Panc1 (cell line): ENCODE results near the gene ASAP2. TPM values are rescaled to one million over a fixed set of nuclear protein-coding genes. Genes with fewer than 3 reads are reported as not detected.

ENCODE experiments used
- ATAC-seq: fragments of 200-7000 bp; cut with Tn5 transposase; 2 replicates; pipeline ENCODE4 v1.9.1; 2020; ENCODE audit warnings: mild to moderate bottlenecking, moderate library complexity
- BruUV-seq: library from RNA; stranded (reverse); fragments of 400-500 nt; replicated peaks from 2 replicates; lab custom pipeline; 2021; lab: Mats Ljungman, UMichigan
- CTCF ChIA-PET: fragments of 300-600 bp; sonication (Branson Sonifier 250); formaldehyde crosslinking; loops from one replicate; lab custom pipeline; 2022; ENCODE audit warnings: antibody characterized with exemption; lab: Charles Lee
- POLR2A ChIA-PET: fragments of 300-600 bp; sonication (Branson Sonifier 250); formaldehyde crosslinking; loops from one replicate; lab custom pipeline; 2022; ENCODE audit warnings: antibody characterized with exemption; lab: Charles Lee
- DNase-seq: peaks from one replicate; pipeline ENCODE4 v3.0.0-alpha.2; 2010; ENCODE audit warnings: low read depth, low spot score
- H3K27ac ChIP-seq: 2 replicates; pipeline ENCODE4 v1.5.1; 2011; ENCODE audit warnings: mild to moderate bottlenecking, low read length, inconsistent platforms
- H3K27me3 ChIP-seq: fragments of 200-500 bp; sonication (Bioruptor generic); 2 replicates; pipeline ENCODE4 v1.6.0; 2014; ENCODE audit warnings: low read length, inconsistent platforms; ENCODE audit not compliant: control insufficient read depth, insufficient read depth
- H3K36me3 ChIP-seq: fragments of 200-500 bp; sonication (Bioruptor generic); 2 replicates; pipeline ENCODE4 v1.5.1; 2014; ENCODE audit warnings: inconsistent platforms, mild to moderate bottlenecking, low read length, moderate library complexity; ENCODE audit not compliant: control insufficient read depth, insufficient read depth
- H3K4me1 ChIP-seq: 2 replicates; pipeline ENCODE4 v1.5.1; 2011; ENCODE audit warnings: inconsistent platforms, mild to moderate bottlenecking, low read length, moderate library complexity; ENCODE audit not compliant: control insufficient read depth, insufficient read depth
- H3K4me3 ChIP-seq, 2 experiments: 2 replicates each; pipeline ENCODE4 v1.5.1; 2011 to 2012; ENCODE audit warnings: low read depth in 2 of 2, low read length in 2 of 2, mild to moderate bottlenecking in 2 of 2, inconsistent platforms in 1 of 2, moderate library complexity in 1 of 2
- H3K9me3 ChIP-seq: fragments of 200-500 bp; sonication (Bioruptor generic); 2 replicates; pipeline ENCODE4 v1.5.1; 2014; ENCODE audit warnings: low read depth, mild to moderate bottlenecking, inconsistent platforms, low read length, moderate library complexity; ENCODE audit not compliant: control insufficient read depth, insufficient read depth
- POLR2AphosphoS5 ChIP-seq: IDR thresholded peaks from 2 replicates; pipeline ENCODE4 v1.6.1; 2012; ENCODE audit warnings: mild to moderate bottlenecking, low read depth, low read length, moderate library complexity
- SIN3A ChIP-seq: IDR thresholded peaks from 2 replicates; pipeline ENCODE4 v1.6.1; 2012; ENCODE audit warnings: low read depth, mild to moderate bottlenecking, low read length, moderate library complexity, borderline replicate concordance; ENCODE audit not compliant: insufficient read depth
- TCF7L2 ChIP-seq: IDR thresholded peaks from 2 replicates; pipeline ENCODE4 v1.6.1; 2011; ENCODE audit warnings: mild to moderate bottlenecking, low read depth, low read length, inconsistent platforms
- in situ Hi-C: cut with HindIII; loops from 2 replicates; pipeline ENCODE4 v1.10.0; 2016; ENCODE audit warnings: low sequenced_read_pairs, low pct_unique_long_range_greater_than_20kb
- intact Hi-C: fragments of 100-400 bp; cut with micrococcal nuclease; formaldehyde crosslinking; loops from one replicate; pipeline ENCODE4 v1.10.0; 2022; ENCODE audit not compliant: unreplicated experiment
- total RNA-seq: library from RNA; stranded (reverse); gene quantifications from one replicate; pipeline ENCODE4 v1.2.1, GENCODE V29; 2021; ENCODE audit not compliant: unreplicated experiment
- TF ChIP-seq, protein P1 (sequence below), 2 experiments: IDR thresholded peaks; 2 replicates each; pipeline ENCODE4 v1.6.1; 2011 to 2012; ENCODE audit warnings: low read depth in 2 of 2, control low read depth in 1 of 2, low read length in 1 of 2, mild to moderate bottlenecking in 1 of 2, moderate library complexity in 1 of 2; ENCODE audit not compliant: insufficient read depth in 1 of 2
- TF ChIP-seq, protein P2 (sequence below): fragments of 450-650 bp; IDR thresholded peaks from 2 replicates; pipeline ENCODE4 v1.5.1; 2017; ENCODE audit warnings: mild to moderate bottlenecking

The ASAP2 gene
- total RNA-seq, 1 experiment from 2014 or later = 107 TPM

DNA sequence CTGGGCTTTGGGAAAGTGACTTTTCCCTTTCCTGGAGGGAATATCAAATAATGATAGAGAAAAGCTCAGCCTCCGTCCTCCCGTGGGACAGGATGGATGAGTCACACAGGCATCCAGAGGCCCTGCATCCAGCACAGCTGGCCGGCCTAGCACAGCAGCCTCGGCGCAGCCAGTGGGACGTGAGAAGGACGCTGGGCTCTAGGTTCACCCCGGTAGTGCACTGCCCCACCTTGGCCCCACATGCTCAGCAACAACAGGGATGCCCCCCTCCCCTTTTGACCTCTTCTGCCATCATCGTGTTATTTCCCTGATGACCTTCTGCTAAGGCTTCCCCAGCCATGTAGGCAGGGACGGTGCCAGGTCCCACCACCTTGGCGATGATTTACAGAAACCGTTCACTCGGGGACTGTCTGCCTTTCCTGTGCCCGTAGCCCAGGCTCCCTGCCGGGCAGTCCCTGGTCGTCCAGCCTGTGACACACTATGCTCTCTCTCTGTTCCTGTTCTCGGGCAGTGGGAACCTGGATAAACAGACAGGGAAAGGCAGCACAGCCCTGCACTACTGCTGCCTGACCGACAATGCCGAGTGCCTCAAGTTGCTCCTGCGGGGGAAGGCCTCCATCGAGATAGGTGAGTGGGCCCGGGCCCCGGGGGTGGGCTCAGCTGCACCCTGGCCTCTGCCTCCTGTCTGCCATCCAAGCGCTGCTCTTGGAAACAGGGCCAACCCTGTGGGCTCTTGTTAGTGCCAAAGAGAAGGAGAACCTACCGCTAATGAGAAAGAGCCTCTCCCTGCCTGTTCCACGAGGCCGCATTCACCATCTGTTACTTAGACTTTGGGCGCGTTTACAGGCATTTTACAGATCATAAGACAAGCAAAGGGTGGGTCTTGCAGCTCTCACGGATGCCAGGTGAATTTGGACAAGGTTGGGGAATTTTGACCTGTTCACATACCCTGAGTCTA, 172.1 kb downstream of the ASAP2 start:
- ChIA-PET CTCF (no interaction called here), POLR2A (no interaction called here)
- in situ Hi-C loops = no loop called here

DNA sequence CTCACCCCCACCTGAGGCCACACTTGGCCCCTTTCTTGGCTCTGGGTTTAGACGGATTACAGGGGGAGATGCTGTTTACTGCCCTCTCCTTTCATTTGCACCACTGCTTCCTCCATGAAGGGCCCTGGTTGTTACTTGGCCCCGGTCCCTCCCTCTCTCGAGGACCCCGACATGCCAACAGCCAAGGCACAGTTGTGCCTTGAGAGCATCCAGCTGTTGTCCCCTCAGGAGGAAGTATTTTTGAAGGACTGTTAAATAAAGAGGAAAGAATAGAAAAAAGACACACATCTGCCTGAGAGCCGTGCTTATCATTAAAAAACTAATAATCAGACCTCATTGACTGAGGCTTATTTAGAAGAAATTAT, 172.8 kb downstream of the ASAP2 start:
- ChIA-PET POLR2A (no interaction called here), CTCF (no interaction called here)
- ATAC-seq (no peak), DNase-seq (no peak)
- Histone ChIP-seq H3K9me3 (no peaks in the 10 kb centered on the region), H3K4me3 (no peak overlapping the region), H3K4me1 (peaks cover 51% of the 10 kb centered on the region), H3K36me3 (peaks cover 8% of the 10 kb centered on the region; the same call in 1 of the 2 replicates), H3K27me3 (no peaks in the 10 kb centered on the region), H3K27ac (peak overlapping the region; percentile 85)
- in situ Hi-C loops = no loop called here
- intact Hi-C loops = loop anchor here (10.0 kb wide), 1 partner anchor 235 kb away; no protein-coding TSS in a partner anchor
- BruUV-seq = no TSS peak
- TF ChIP-seq SIN3A (no peak), TCF7L2 (no peak), POLR2AphosphoS5 (no peak)
- TF ChIP-seq, protein P1, sequence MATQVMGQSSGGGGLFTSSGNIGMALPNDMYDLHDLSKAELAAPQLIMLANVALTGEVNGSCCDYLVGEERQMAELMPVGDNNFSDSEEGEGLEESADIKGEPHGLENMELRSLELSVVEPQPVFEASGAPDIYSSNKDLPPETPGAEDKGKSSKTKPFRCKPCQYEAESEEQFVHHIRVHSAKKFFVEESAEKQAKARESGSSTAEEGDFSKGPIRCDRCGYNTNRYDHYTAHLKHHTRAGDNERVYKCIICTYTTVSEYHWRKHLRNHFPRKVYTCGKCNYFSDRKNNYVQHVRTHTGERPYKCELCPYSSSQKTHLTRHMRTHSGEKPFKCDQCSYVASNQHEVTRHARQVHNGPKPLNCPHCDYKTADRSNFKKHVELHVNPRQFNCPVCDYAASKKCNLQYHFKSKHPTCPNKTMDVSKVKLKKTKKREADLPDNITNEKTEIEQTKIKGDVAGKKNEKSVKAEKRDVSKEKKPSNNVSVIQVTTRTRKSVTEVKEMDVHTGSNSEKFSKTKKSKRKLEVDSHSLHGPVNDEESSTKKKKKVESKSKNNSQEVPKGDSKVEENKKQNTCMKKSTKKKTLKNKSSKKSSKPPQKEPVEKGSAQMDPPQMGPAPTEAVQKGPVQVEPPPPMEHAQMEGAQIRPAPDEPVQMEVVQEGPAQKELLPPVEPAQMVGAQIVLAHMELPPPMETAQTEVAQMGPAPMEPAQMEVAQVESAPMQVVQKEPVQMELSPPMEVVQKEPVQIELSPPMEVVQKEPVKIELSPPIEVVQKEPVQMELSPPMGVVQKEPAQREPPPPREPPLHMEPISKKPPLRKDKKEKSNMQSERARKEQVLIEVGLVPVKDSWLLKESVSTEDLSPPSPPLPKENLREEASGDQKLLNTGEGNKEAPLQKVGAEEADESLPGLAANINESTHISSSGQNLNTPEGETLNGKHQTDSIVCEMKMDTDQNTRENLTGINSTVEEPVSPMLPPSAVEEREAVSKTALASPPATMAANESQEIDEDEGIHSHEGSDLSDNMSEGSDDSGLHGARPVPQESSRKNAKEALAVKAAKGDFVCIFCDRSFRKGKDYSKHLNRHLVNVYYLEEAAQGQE (IDR thresholded peaks at IDR 0.05; ENCODE audit: insufficient read depth in 1 of 2, low read depth in 2 of 2, low read length in 1 of 2) = no peak
- TF ChIP-seq, protein P2, sequence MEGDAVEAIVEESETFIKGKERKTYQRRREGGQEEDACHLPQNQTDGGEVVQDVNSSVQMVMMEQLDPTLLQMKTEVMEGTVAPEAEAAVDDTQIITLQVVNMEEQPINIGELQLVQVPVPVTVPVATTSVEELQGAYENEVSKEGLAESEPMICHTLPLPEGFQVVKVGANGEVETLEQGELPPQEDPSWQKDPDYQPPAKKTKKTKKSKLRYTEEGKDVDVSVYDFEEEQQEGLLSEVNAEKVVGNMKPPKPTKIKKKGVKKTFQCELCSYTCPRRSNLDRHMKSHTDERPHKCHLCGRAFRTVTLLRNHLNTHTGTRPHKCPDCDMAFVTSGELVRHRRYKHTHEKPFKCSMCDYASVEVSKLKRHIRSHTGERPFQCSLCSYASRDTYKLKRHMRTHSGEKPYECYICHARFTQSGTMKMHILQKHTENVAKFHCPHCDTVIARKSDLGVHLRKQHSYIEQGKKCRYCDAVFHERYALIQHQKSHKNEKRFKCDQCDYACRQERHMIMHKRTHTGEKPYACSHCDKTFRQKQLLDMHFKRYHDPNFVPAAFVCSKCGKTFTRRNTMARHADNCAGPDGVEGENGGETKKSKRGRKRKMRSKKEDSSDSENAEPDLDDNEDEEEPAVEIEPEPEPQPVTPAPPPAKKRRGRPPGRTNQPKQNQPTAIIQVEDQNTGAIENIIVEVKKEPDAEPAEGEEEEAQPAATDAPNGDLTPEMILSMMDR = no peak

More for the DNA sequence above, 172.1 kb downstream of the ASAP2 start:
- no TSS peak for BruUV-seq
- Histone ChIP-seq H3K27me3 (no peaks in the 10 kb centered on the region), H3K36me3 (peaks cover 10% of the 10 kb centered on the region; the same call in 1 of the 2 replicates), H3K27ac (peak overlapping the region; percentile 85), H3K4me1 (peaks cover 51% of the 10 kb centered on the region), H3K4me3 (peak overlapping the region in 1 of 2 experiments; percentile 15; a peak in 1 of 4 replicates), H3K9me3 (no peaks in the 10 kb centered on the region)
- ATAC-seq = peak; percentile 73
- TF ChIP-seq, protein P1 (IDR thresholded peaks at IDR 0.05; ENCODE audit: insufficient read depth in 1 of 2, low read depth in 2 of 2, low read length in 1 of 2) = no peak
- TF ChIP-seq POLR2AphosphoS5 (no peak), SIN3A (no peak), TCF7L2 (no peak)
- TF ChIP-seq, protein P2 = no peak
- DNase-seq = no peak
- intact Hi-C loops = loop anchor here (10.0 kb wide), 1 partner anchor 234 kb away; no protein-coding TSS in a partner anchor
